Measurements from ENCODE around the gene LNP1.

Gene LNP1

GRCh38 chr3:100489118-100489517, 87.8 kb downstream of the LNP1 start:
- ATAC-seq (ENCODE audit: insufficient read depth, low read depth) (no peak), DNase-seq (no peak)
- H3K9ac ChIP-seq (ENCODE audit: low read depth, low read length) = no peak overlapping the region
- no peak overlapping the region for H3K27ac ChIP-seq (ENCODE audit: low read length)
- no peak overlapping the region for H3K4me3 ChIP-seq (ENCODE audit: low read depth in 1 of 2, low read length in 2 of 2)
- H2AFZ ChIP-seq (ENCODE audit: low read depth, low read length) = no peak overlapping the region
- no peak overlapping the region for H3K4me2 ChIP-seq (ENCODE audit: insufficient read depth, low read length)
- no peaks in the 10 kb centered on the region for H3K36me3 ChIP-seq (ENCODE audit: insufficient read depth, low read length)
- no peaks in the 10 kb centered on the region for H3K27me3 ChIP-seq (ENCODE audit: insufficient read depth, low read length, poor library complexity)
- H3K79me2 ChIP-seq (ENCODE audit: insufficient read depth, low read length) = no peaks in the 10 kb centered on the region
- no peaks in the 10 kb centered on the region for H3K9me3 ChIP-seq (ENCODE audit: insufficient read depth, low read length, severe bottlenecking)
- no peaks in the 10 kb centered on the region for H3K4me1 ChIP-seq (ENCODE audit: insufficient read depth, low read length)
- no peaks in the 10 kb centered on the region for H4K20me1 ChIP-seq (ENCODE audit: insufficient read depth, low read length)
- no peak for TF ChIP-seq EZH2 (IDR thresholded peaks at IDR 0.05; ENCODE audit: borderline replicate concordance, low read depth, low read length, severe bottlenecking)

- no peak within 1 kb of the TSS for H3K27ac ChIP-seq (ENCODE audit: low read length)
- no peaks in the 10 kb centered on the region for H3K27me3 ChIP-seq (ENCODE audit: insufficient read depth, low read length, poor library complexity)
- no peak within 1 kb of the TSS for H3K4me2 ChIP-seq (ENCODE audit: insufficient read depth, low read length)
- no peak within 1 kb of the TSS for H2AFZ ChIP-seq (ENCODE audit: low read depth, low read length)
- H3K4me1 ChIP-seq (ENCODE audit: insufficient read depth, low read length) = no peaks in the 10 kb centered on the region
- no peak within 1 kb of the TSS for H3K4me3 ChIP-seq (ENCODE audit: low read depth in 1 of 2, low read length in 2 of 2)
- H3K9me3 ChIP-seq (ENCODE audit: insufficient read depth, low read length, severe bottlenecking) = no peaks in the 10 kb centered on the region
- ATAC-seq (ENCODE audit: insufficient read depth, low read depth) (no peak), DNase-seq (no peak)
- H3K36me3 ChIP-seq (ENCODE audit: insufficient read depth, low read length) = no peaks in the 10 kb centered on the region
- no peak for TF ChIP-seq EZH2 (IDR thresholded peaks at IDR 0.05; ENCODE audit: borderline replicate concordance, low read depth, low read length, severe bottlenecking)
- H4K20me1 ChIP-seq (ENCODE audit: insufficient read depth, low read length) = no peaks in the 10 kb centered on the region
- H3K79me2 ChIP-seq (ENCODE audit: insufficient read depth, low read length) = no peaks in the 10 kb centered on the region
- H3K9ac ChIP-seq (ENCODE audit: low read depth, low read length) = no peak within 1 kb of the TSS
These were observed 91.0 kb downstream of the LNP1 start, which contains the start of gene TMEM45A for GRCh38 chr3:100492059-100493006. Gene TMEM45A (plus strand): TSS chr3:100492619. CDS start chr3:100555212, 62,593 bp downstream.

- TF ChIP-seq EZH2 (IDR thresholded peaks at IDR 0.05; ENCODE audit: borderline replicate concordance, low read depth, low read length, severe bottlenecking) (no peak), CTCF (IDR thresholded peaks at IDR 0.05; ENCODE audit: borderline replicate concordance, extremely low read depth, low read length, poor library complexity, severe bottlenecking) (no peak)
- Histone ChIP-seq H3K27ac (ENCODE audit: low read length) (no peak overlapping the region), H3K4me3 (ENCODE audit: low read depth in 1 of 2, low read length in 2 of 2) (no peak overlapping the region), H3K79me2 (ENCODE audit: insufficient read depth, low read length) (no peaks in the 10 kb centered on the region), H3K9ac (ENCODE audit: low read depth, low read length) (no peak overlapping the region), H3K4me1 (ENCODE audit: insufficient read depth, low read length) (no peaks in the 10 kb centered on the region), H3K4me2 (ENCODE audit: insufficient read depth, low read length) (no peak overlapping the region), H3K27me3 (ENCODE audit: insufficient read depth, low read length, poor library complexity) (no peaks in the 10 kb centered on the region), H3K9me3 (ENCODE audit: insufficient read depth, low read length, severe bottlenecking) (no peaks in the 10 kb centered on the region), H3K36me3 (ENCODE audit: insufficient read depth, low read length) (no peaks in the 10 kb centered on the region), H2AFZ (ENCODE audit: low read depth, low read length) (no peak overlapping the region), H4K20me1 (ENCODE audit: insufficient read depth, low read length) (no peaks in the 10 kb centered on the region)
- no peak for ATAC-seq (ENCODE audit: insufficient read depth, low read depth)
- DNase-seq = no peak
These were observed 95.4 kb downstream of the LNP1 start for GRCh38 chr3:100496711-100497261.

- Histone ChIP-seq H3K4me3 (ENCODE audit: low read depth in 1 of 2, low read length in 2 of 2) (no peak overlapping the region), H2AFZ (ENCODE audit: low read depth, low read length) (no peak overlapping the region), H3K9me3 (ENCODE audit: insufficient read depth, low read length, severe bottlenecking) (no peaks in the 10 kb centered on the region), H3K36me3 (ENCODE audit: insufficient read depth, low read length) (no peaks in the 10 kb centered on the region), H3K27ac (ENCODE audit: low read length) (no peak overlapping the region), H3K9ac (ENCODE audit: low read depth, low read length) (no peak overlapping the region), H3K4me1 (ENCODE audit: insufficient read depth, low read length) (no peaks in the 10 kb centered on the region), H4K20me1 (ENCODE audit: insufficient read depth, low read length) (no peaks in the 10 kb centered on the region), H3K4me2 (ENCODE audit: insufficient read depth, low read length) (no peak overlapping the region), H3K27me3 (ENCODE audit: insufficient read depth, low read length, poor library complexity) (no peaks in the 10 kb centered on the region), H3K79me2 (ENCODE audit: insufficient read depth, low read length) (no peaks in the 10 kb centered on the region)
- DNase-seq (no peak), ATAC-seq (ENCODE audit: insufficient read depth, low read depth) (no peak)
- TF ChIP-seq EZH2 (IDR thresholded peaks at IDR 0.05; ENCODE audit: borderline replicate concordance, low read depth, low read length, severe bottlenecking) = no peak
- TF ChIP-seq CTCF (IDR thresholded peaks at IDR 0.05; ENCODE audit: borderline replicate concordance, extremely low read depth, low read length, poor library complexity, severe bottlenecking) = no peak
These were observed 98.3 kb downstream of the LNP1 start for GRCh38 chr3:100499651-100500050.
